GM23338 (cell line): Measurements from ENCODE around the gene ARSD. TPM values are rescaled to one million over a fixed set of nuclear protein-coding genes. Genes with fewer than 3 reads are reported as not detected.
"Not testable (repeated sequence)": the region's sequence is repeated elsewhere in the genome, so short reads cannot be mapped to it uniquely, and the experiment has no call there.

Source experiments
- ATAC-seq: fragments of 200-7000 bp; cut with Tn5 transposase; 3 replicates; pipeline ENCODE4 v1.9.1; 2020
- DNase-seq: peaks from one replicate; pipeline ENCODE4 v3.0.0-alpha.2; 2015; ENCODE audit warnings: low spot score
- H2AFZ ChIP-seq: fragments of 200-600 bp; sonication (generic); 2 replicates; pipeline ENCODE4 v1.8.0; 2016; ENCODE audit warnings: antibody characterized with exemption, mild to moderate bottlenecking, moderate library complexity
- H3F3A ChIP-seq: fragments of 200-600 bp; sonication (generic); replicated peaks from 2 replicates; pipeline ENCODE4 v1.8.0; 2017; ENCODE audit warnings: antibody characterized with exemption, mixed run types, low read depth
- H3K27ac ChIP-seq: fragments of 200-600 bp; sonication (generic); 2 replicates; pipeline ENCODE4 v1.6.1; 2016; ENCODE audit warnings: low read depth
- H3K27me3 ChIP-seq: fragments of 200-600 bp; sonication (generic); 2 replicates; pipeline ENCODE4 v1.8.0; 2016; ENCODE audit warnings: mild to moderate bottlenecking, mixed run types, moderate library complexity; ENCODE audit not compliant: insufficient read depth
- H3K36me3 ChIP-seq: fragments of 200-600 bp; sonication (generic); 2 replicates; pipeline ENCODE4 v1.8.0; 2016; ENCODE audit warnings: mild to moderate bottlenecking; ENCODE audit not compliant: insufficient read depth
- H3K4me1 ChIP-seq: fragments of 200-600 bp; sonication (generic); 2 replicates; pipeline ENCODE4 v1.8.0; 2016; ENCODE audit warnings: mild to moderate bottlenecking, moderate library complexity; ENCODE audit not compliant: insufficient read depth
- H3K4me2 ChIP-seq: fragments of 200-600 bp; sonication (generic); 2 replicates; pipeline ENCODE4 v1.7.1; 2017; ENCODE audit warnings: mixed run types
- H3K4me3 ChIP-seq: fragments of 200-600 bp; sonication (generic); 2 replicates; pipeline ENCODE4 v1.6.1; 2016; ENCODE audit warnings: mixed run types
- H3K79me2 ChIP-seq: fragments of 200-600 bp; sonication (generic); replicated peaks from 2 replicates; pipeline ENCODE4 v1.8.0; 2017; ENCODE audit warnings: mild to moderate bottlenecking; ENCODE audit not compliant: insufficient read depth
- H3K9me2 ChIP-seq: fragments of 200-600 bp; sonication (generic); 2 replicates; pipeline ENCODE4 v1.8.0; 2017; ENCODE audit not compliant: insufficient read depth
- H4K20me1 ChIP-seq: fragments of 200-600 bp; sonication (generic); replicated peaks from 2 replicates; pipeline ENCODE4 v1.8.0; 2017; ENCODE audit warnings: mild to moderate bottlenecking; ENCODE audit not compliant: insufficient read depth
- H3K27ac Mint-ChIP-seq: 2 replicates; pipeline ENCODE4 v1.8.0; 2020; ENCODE audit warnings: inconsistent platforms, mild to moderate bottlenecking, moderate library complexity, mixed read lengths
- H3K27me3 Mint-ChIP-seq: 3 replicates; pipeline ENCODE4 v1.8.0; 2022; ENCODE audit warnings: low read depth, mild to moderate bottlenecking, moderate library complexity, mixed read lengths, inconsistent platforms; ENCODE audit not compliant: insufficient read depth, poor library complexity
- H3K36me3 Mint-ChIP-seq: 3 replicates; pipeline ENCODE4 v1.8.0; 2021; ENCODE audit warnings: low read depth, mild to moderate bottlenecking, inconsistent platforms, moderate library complexity, mixed read lengths
- H3K4me1 Mint-ChIP-seq: 3 replicates; pipeline ENCODE4 v1.8.0; 2020; ENCODE audit warnings: mild to moderate bottlenecking, inconsistent platforms, mixed read lengths
- H3K4me3 Mint-ChIP-seq: 3 replicates; pipeline ENCODE4 v1.8.0; 2021; ENCODE audit warnings: moderate library complexity, mild to moderate bottlenecking, inconsistent platforms, mixed read lengths
- H3K9me3 Mint-ChIP-seq: 3 replicates; pipeline ENCODE4 v1.8.0; 2020; ENCODE audit warnings: moderate library complexity, mild to moderate bottlenecking, inconsistent platforms, mixed read lengths
- CREB1 ChIP-seq: fragments of 250-450 bp; sonication (Bioruptor Pico); IDR thresholded peaks from 2 replicates; pipeline ENCODE4 v1.5.0; 2020; ENCODE audit warnings: low read depth, mild to moderate bottlenecking, moderate library complexity
- EZH2phosphoT487 ChIP-seq: fragments of 200-600 bp; sonication (generic); IDR thresholded peaks from one replicate; pipeline ENCODE4 v1.8.1; 2018; ENCODE audit warnings: antibody characterized with exemption; ENCODE audit not compliant: unreplicated experiment
- JUNB ChIP-seq: IDR thresholded peaks from one replicate; pipeline ENCODE4 v1.6.1; 2016; ENCODE audit warnings: antibody characterized with exemption; ENCODE audit not compliant: unreplicated experiment
- POLR2AphosphoS5 ChIP-seq: IDR thresholded peaks from 2 replicates; pipeline ENCODE4 v1.6.1; 2016; ENCODE audit warnings: antibody characterized with exemption, low read depth
- STAT1 ChIP-seq: IDR thresholded peaks from one replicate; pipeline ENCODE4 v1.6.1; 2016; ENCODE audit warnings: antibody characterized with exemption; ENCODE audit not compliant: unreplicated experiment
- ZNF114 ChIP-seq: fragments of 250-450 bp; sonication (Bioruptor Pico); IDR thresholded peaks from 2 replicates; pipeline ENCODE4 v1.5.0; 2020; ENCODE audit warnings: mild to moderate bottlenecking, moderate library complexity
- ZNF331 ChIP-seq: fragments of 250-450 bp; sonication (Bioruptor Pico); IDR thresholded peaks from 2 replicates; pipeline ENCODE4 v1.5.0; 2020; ENCODE audit warnings: low read depth, mild to moderate bottlenecking, moderate library complexity
- polyA plus RNA-seq: library from polyadenylated mRNA; unstranded; fragments of >200 nt; fragmentation: Nextera tagmentation; extraction: Ambion mirVana; gene quantifications from 2 replicates; pipeline ENCODE4 v1.2.1, GENCODE V29; 2016
- total RNA-seq: library from RNA; depleted of rRNA; stranded (reverse); fragments of >200 nt; shearing (Covaris generic); gene quantifications from 2 replicates; pipeline ENCODE4 v1.2.3, GENCODE V29; 2014
- TF ChIP-seq, protein P1 (sequence below): fragments of 250-450 bp; sonication (Bioruptor Pico); IDR thresholded peaks from 2 replicates; pipeline ENCODE4 v1.5.0; 2020; ENCODE audit warnings: mild to moderate bottlenecking, moderate library complexity

The ARSD gene
- total and polyA plus RNA-seq, 2 experiments from 2014 or later, result 1.3 to 1.7 TPM

DNA sequence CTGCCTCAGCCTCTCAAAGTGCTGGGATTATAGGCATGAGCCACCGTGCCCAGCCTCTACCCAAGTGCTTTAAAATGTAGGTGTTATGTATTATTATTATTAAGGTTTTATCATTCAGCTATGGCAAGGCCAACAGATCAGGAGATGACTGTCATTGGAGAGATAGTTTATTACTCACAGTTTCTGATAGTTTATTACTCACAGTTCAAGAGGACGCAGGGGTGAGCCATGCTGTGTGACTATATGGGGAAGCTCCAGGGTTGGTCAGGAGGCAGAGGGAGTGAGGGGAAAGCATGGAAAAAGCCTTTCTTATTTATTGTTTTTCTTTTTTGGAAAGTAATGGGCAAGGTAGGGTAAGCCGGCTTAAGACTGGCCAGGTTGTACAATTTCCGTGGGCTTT is 25.4 kb upstream of the ARSD start:
- H3K36me3 Mint-ChIP-seq, result peaks cover 3% of the 10 kb centered on the region; the same call in 1 of the 3 replicates
- Histone ChIP-seq H3K4me3 (no peak overlapping the region), H2AFZ (no peak overlapping the region), H3K79me2 (no peaks in the 10 kb centered on the region), H3K27me3 (no peaks in the 10 kb centered on the region), H3K27ac (no peak overlapping the region), H4K20me1 (no peaks in the 10 kb centered on the region), H3K9me2 (no peaks in the 10 kb centered on the region), H3K4me2 (no peak overlapping the region), H3F3A (no peaks in the 10 kb centered on the region), H3K36me3 (no peaks in the 10 kb centered on the region), H3K4me1 (no peaks in the 10 kb centered on the region)
- no peaks in the 10 kb centered on the region for H3K27me3 Mint-ChIP-seq
- ATAC-seq, result no peak
- DNase-seq, result no peak
- no peak for TF ChIP-seq EZH2phosphoT487
- TF ChIP-seq ZNF114 (CRISPR knock-in tag), result no peak
- H3K9me3 Mint-ChIP-seq, result no peaks in the 10 kb centered on the region
- no peak overlapping the region for H3K27ac Mint-ChIP-seq
- no peak overlapping the region for H3K4me3 Mint-ChIP-seq
- no peaks in the 10 kb centered on the region for H3K4me1 Mint-ChIP-seq

DNA sequence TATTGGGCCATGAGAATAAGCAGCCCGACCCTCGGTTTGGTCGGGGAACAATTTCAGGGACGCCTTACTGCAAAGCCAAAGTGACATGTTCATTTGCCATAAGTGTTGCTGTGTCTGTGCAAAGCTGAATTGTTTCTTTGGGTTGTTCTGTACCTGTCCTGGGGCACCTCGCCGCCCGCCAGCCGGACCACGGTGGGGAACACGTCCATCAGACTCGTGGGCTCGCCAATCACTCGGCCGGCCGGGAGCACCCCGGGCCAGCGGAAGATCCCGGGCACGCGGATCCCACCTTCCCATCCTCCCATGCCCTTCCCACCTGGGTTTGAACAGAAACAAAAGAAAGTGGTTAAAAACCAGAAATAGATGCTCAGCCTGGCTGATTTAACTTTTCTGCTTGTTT is 8.8 kb upstream of the ARSD start:
- not testable (repeated sequence) for H3F3A ChIP-seq, H3K79me2 ChIP-seq, ATAC-seq, H3K27ac Mint-ChIP-seq, H3K27ac ChIP-seq, H3K36me3 Mint-ChIP-seq, H3K4me1 Mint-ChIP-seq, H4K20me1 ChIP-seq, H3K4me1 ChIP-seq, H3K27me3 ChIP-seq, H3K4me3 Mint-ChIP-seq, H3K27me3 Mint-ChIP-seq, H3K9me2 ChIP-seq, H3K4me3 ChIP-seq, H3K9me3 Mint-ChIP-seq, H2AFZ ChIP-seq, H3K36me3 ChIP-seq, H3K4me2 ChIP-seq, DNase-seq

DNA sequence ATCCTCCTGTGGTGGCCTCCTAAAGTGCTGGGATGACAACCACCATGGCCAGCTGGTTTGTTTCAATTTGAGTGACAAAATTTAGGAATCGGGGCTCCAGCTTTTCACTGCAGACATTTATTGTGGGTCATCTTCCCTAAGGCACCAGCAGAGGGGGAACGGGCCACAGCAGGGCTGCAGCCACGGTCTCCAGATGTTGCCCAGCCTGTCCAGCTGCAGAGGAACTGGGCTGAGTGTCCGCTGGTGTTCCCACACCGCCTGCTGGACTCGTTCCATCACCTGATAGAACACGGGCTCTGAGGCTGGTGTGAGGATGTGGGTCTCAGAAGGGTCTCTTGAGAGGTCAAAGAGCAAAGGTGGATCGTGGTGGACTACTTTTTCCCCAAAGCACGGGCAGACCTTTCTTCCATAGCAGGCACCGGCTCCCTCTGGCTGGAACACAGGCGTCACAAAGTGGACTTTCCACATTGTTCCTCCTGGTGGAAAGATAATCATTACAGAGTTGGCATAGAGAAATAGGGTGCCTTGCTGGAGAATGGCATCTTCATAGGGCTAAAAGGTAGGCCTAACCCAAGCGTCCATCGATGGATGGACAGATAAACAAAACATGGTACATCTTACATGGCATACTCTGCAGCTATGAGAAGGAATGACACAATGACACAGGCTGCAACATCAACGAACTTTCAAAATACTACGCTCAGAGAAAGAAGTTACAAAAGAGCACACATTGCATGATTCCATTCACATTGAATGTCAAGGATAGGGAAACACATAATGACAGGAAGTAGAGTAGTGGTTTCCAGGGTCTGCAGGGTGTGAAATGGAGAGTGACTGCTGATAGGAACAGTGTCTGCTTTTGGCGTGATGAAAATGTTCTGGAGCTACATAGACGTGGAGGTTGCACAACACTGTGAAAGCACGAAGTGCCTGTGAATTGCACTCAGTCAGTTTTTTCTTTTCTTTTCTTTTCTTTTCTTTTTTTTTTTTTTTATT is 5.9 kb upstream of the ARSD start:
- Histone ChIP-seq H3K4me1 (peaks cover 8% of the 10 kb centered on the region), H3K27ac (no peak overlapping the region), H3K4me2 (no peak overlapping the region), H3K36me3 (no peaks in the 10 kb centered on the region), H3K4me3 (no peak overlapping the region), H3K9me2 (no peaks in the 10 kb centered on the region), H3K27me3 (no peaks in the 10 kb centered on the region), H3F3A (no peaks in the 10 kb centered on the region), H4K20me1 (no peaks in the 10 kb centered on the region), H3K79me2 (no peaks in the 10 kb centered on the region), H2AFZ (no peak overlapping the region)
- peaks cover 8% of the 10 kb centered on the region for H3K27me3 Mint-ChIP-seq
- DNase-seq (no peak), ATAC-seq (no peak)
- peaks cover 8% of the 10 kb centered on the region for H3K36me3 Mint-ChIP-seq
- H3K4me3 Mint-ChIP-seq, result no peak overlapping the region
- H3K9me3 Mint-ChIP-seq, result peaks cover 3% of the 10 kb centered on the region; the same call in 2 of the 3 replicates
- H3K4me1 Mint-ChIP-seq, result peaks cover 17% of the 10 kb centered on the region
- H3K27ac Mint-ChIP-seq, result no peak overlapping the region
- TF ChIP-seq CREB1 (CRISPR knock-in tag), result no peak
- TF ChIP-seq STAT1, result no peak
- TF ChIP-seq ZNF114 (CRISPR knock-in tag), result no peak
- no peak for TF ChIP-seq ZNF331 (CRISPR knock-in tag)
- TF ChIP-seq, protein P1, sequence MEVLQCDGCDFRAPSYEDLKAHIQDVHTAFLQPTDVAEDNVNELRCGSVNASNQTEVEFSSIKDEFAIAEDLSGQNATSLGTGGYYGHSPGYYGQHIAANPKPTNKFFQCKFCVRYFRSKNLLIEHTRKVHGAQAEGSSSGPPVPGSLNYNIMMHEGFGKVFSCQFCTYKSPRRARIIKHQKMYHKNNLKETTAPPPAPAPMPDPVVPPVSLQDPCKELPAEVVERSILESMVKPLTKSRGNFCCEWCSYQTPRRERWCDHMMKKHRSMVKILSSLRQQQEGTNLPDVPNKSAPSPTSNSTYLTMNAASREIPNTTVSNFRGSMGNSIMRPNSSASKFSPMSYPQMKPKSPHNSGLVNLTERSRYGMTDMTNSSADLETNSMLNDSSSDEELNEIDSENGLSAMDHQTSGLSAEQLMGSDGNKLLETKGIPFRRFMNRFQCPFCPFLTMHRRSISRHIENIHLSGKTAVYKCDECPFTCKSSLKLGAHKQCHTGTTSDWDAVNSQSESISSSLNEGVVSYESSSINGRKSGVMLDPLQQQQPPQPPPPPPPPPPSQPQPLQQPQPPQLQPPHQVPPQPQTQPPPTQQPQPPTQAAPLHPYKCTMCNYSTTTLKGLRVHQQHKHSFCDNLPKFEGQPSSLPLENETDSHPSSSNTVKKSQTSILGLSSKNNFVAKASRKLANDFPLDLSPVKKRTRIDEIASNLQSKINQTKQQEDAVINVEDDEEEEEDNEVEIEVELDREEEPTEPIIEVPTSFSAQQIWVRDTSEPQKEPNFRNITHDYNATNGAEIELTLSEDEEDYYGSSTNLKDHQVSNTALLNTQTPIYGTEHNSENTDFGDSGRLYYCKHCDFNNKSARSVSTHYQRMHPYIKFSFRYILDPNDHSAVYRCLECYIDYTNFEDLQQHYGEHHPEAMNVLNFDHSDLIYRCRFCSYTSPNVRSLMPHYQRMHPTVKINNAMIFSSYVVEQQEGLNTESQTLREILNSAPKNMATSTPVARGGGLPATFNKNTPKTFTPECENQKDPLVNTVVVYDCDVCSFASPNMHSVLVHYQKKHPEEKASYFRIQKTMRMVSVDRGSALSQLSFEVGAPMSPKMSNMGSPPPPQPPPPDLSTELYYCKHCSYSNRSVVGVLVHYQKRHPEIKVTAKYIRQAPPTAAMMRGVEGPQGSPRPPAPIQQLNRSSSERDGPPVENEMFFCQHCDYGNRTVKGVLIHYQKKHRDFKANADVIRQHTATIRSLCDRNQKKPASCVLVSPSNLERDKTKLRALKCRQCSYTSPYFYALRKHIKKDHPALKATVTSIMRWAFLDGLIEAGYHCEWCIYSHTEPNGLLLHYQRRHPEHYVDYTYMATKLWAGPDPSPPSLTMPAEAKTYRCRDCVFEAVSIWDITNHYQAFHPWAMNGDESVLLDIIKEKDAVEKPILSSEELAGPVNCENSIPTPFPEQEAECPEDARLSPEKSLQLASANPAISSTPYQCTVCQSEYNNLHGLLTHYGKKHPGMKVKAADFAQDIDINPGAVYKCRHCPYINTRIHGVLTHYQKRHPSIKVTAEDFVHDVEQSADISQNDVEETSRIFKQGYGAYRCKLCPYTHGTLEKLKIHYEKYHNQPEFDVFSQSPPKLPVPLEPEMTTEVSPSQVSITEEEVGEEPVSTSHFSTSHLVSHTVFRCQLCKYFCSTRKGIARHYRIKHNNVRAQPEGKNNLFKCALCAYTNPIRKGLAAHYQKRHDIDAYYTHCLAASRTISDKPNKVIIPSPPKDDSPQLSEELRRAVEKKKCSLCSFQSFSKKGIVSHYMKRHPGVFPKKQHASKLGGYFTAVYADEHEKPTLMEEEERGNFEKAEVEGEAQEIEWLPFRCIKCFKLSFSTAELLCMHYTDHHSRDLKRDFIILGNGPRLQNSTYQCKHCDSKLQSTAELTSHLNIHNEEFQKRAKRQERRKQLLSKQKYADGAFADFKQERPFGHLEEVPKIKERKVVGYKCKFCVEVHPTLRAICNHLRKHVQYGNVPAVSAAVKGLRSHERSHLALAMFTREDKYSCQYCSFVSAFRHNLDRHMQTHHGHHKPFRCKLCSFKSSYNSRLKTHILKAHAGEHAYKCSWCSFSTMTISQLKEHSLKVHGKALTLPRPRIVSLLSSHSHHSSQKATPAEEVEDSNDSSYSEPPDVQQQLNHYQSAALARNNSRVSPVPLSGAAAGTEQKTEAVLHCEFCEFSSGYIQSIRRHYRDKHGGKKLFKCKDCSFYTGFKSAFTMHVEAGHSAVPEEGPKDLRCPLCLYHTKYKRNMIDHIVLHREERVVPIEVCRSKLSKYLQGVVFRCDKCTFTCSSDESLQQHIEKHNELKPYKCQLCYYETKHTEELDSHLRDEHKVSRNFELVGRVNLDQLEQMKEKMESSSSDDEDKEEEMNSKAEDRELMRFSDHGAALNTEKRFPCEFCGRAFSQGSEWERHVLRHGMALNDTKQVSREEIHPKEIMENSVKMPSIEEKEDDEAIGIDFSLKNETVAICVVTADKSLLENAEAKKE (CRISPR knock-in tag), result no peak
- TF ChIP-seq EZH2phosphoT487, result no peak
- no peak for TF ChIP-seq JUNB
- no peak for TF ChIP-seq POLR2AphosphoS5
